Measurements from ENCODE around the gene FEZ2.

DNA sequence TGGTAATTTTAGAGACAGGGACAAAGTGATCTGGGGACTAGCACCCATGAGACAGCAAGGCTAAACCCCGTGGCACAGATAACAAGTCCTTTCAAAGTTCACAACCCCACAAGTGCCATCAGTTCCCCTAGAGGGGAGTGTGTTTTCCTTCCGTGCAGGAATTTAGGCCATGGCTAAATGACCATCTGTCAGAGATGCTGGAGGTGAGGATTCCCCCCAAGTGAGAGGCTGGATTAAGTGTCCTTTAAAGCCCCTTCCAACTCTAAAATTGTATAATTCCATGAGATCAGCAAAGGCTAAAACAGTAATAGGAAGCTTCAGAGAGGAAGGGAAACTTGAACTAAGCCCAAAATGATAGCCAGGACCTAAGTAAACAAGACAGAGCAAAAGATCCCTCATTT lies 8.7 kb downstream of the FEZ2 start:
- TF ChIP-seq POLR2A (IDR thresholded peaks at IDR 0.05; ENCODE audit: extremely low read depth, insufficient read length) (no peak), MYC (IDR thresholded peaks at IDR 0.05; ENCODE audit: low read depth, low read length) (no peak)
- TF ChIP-seq, protein P1, sequence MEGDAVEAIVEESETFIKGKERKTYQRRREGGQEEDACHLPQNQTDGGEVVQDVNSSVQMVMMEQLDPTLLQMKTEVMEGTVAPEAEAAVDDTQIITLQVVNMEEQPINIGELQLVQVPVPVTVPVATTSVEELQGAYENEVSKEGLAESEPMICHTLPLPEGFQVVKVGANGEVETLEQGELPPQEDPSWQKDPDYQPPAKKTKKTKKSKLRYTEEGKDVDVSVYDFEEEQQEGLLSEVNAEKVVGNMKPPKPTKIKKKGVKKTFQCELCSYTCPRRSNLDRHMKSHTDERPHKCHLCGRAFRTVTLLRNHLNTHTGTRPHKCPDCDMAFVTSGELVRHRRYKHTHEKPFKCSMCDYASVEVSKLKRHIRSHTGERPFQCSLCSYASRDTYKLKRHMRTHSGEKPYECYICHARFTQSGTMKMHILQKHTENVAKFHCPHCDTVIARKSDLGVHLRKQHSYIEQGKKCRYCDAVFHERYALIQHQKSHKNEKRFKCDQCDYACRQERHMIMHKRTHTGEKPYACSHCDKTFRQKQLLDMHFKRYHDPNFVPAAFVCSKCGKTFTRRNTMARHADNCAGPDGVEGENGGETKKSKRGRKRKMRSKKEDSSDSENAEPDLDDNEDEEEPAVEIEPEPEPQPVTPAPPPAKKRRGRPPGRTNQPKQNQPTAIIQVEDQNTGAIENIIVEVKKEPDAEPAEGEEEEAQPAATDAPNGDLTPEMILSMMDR (IDR thresholded peaks at IDR 0.05; ENCODE audit: low read depth, low read length), result no peak
- TF ChIP-seq, protein P2, sequence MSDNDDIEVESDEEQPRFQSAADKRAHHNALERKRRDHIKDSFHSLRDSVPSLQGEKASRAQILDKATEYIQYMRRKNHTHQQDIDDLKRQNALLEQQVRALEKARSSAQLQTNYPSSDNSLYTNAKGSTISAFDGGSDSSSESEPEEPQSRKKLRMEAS (IDR thresholded peaks at IDR 0.05; ENCODE audit: low read depth, low read length), result no peak

Measured in NB4 (cell line).